AG08396 (cell line): ENCODE results near the gene POU2AF2.
A peak's percentile ranks its signal among the peaks of the same experiment; 100 is the strongest.
"Not testable (repeated sequence)": the region's sequence is repeated elsewhere in the genome, so short reads cannot be mapped to it uniquely, and the experiment has no call there.

Experiments
- DNase-seq: peaks from one replicate; pipeline ENCODE4 v3.0.0; 2012; ENCODE audit warnings: low spot score, mixed read lengths

The POU2AF2 gene

GRCh38 chr11:111245425-111245824 lies at the start of gene POU2AF2:
Gene POU2AF2, plus strand, starts transcription at chr11:111245725. Its CDS starts 129 bp downstream, at chr11:111245854.
- DNase-seq = no peak

GRCh38 chr11:111200010-111200534 lies 45.5 kb upstream of the POU2AF2 start:
- no peak for DNase-seq

- no peak for DNase-seq
Observed at GRCh38 chr11:111204211-111204610, 41.3 kb upstream of the POU2AF2 start.

- peak; percentile 28 for DNase-seq
Observed at GRCh38 chr11:111205632-111206385, 39.7 kb upstream of the POU2AF2 start.

- peak; percentile 70 for DNase-seq
Observed at GRCh38 chr11:111206472-111206871, 39.1 kb upstream of the POU2AF2 start.

- DNase-seq = no peak
Observed at GRCh38 chr11:111207213-111207612, 38.3 kb upstream of the POU2AF2 start.

GRCh38 chr11:111209543-111210355 lies 35.8 kb upstream of the POU2AF2 start:
- no peak for DNase-seq

- no peak for DNase-seq
Observed at GRCh38 chr11:111213256-111213655, 32.3 kb upstream of the POU2AF2 start.

GRCh38 chr11:111220721-111221120 lies 24.8 kb upstream of the POU2AF2 start:
- no peak for DNase-seq

- DNase-seq = no peak
Observed at GRCh38 chr11:111221208-111221607, 24.3 kb upstream of the POU2AF2 start.

- not testable (repeated sequence) for DNase-seq
Observed at GRCh38 chr11:111221936-111222335, 23.6 kb upstream of the POU2AF2 start.

- not testable (repeated sequence) for DNase-seq
Observed at GRCh38 chr11:111222821-111223455, 22.6 kb upstream of the POU2AF2 start.

GRCh38 chr11:111225881-111226280 lies 19.6 kb upstream of the POU2AF2 start:
- DNase-seq = no peak

GRCh38 chr11:111229604-111230003 lies 15.9 kb upstream of the POU2AF2 start:
- no peak for DNase-seq

GRCh38 chr11:111230122-111230465 lies 15.4 kb upstream of the POU2AF2 start:
- no peak for DNase-seq

GRCh38 chr11:111231836-111232235 lies 13.7 kb upstream of the POU2AF2 start:
- no peak for DNase-seq

GRCh38 chr11:111236383-111236782 lies 9.1 kb upstream of the POU2AF2 start:
- DNase-seq = no peak

- DNase-seq = no peak
Observed at GRCh38 chr11:111237926-111238325, 7.6 kb upstream of the POU2AF2 start.

GRCh38 chr11:111246956-111247355 lies 1.4 kb downstream of the POU2AF2 start:
- no peak for DNase-seq

GRCh38 chr11:111250936-111251335 lies 5.4 kb downstream of the POU2AF2 start:
- DNase-seq = no peak

GRCh38 chr11:111253131-111253530 lies 7.6 kb downstream of the POU2AF2 start:
- no peak for DNase-seq

- no peak for DNase-seq
Observed at GRCh38 chr11:111253630-111254029, 8.1 kb downstream of the POU2AF2 start.

- DNase-seq = no peak
Observed at GRCh38 chr11:111258046-111258445, 12.5 kb downstream of the POU2AF2 start.
